SK-N-SH (cell line): ENCODE results near the gene MEPE. TPM values are rescaled to one million over a fixed set of nuclear protein-coding genes. Genes with fewer than 3 reads are reported as not detected.
"Not testable (repeated sequence)": the region's sequence is repeated elsewhere in the genome, so short reads cannot be mapped to it uniquely, and the experiment has no call there.

Source experiments
- CTCF ChIA-PET: fragments of 300-600, 350-600 bp; formaldehyde crosslinking; extraction: SDS; loops from one replicate; lab custom pipeline; 2021; lab: Yijun Ruan, JAX
- POLR2A ChIA-PET: fragments of 350-600 bp; sonication (Branson Sonifier 250); formaldehyde crosslinking; extraction: SDS; loops from one replicate; lab custom pipeline; 2020; ENCODE audit warnings: antibody characterized with exemption, inconsistent platforms; lab: Yijun Ruan, JAX
- DNase-seq: peaks from one replicate; pipeline ENCODE4 v3.0.0; 2012
- H2AFZ ChIP-seq: fragments of 200-600 bp; sonication (generic); 2 replicates; pipeline ENCODE4 v1.8.1; 2016; ENCODE audit warnings: antibody characterized with exemption, mild to moderate bottlenecking, low read depth
- H3F3A ChIP-seq: fragments of 200-600 bp; sonication (generic); replicated peaks from 2 replicates; pipeline ENCODE3; 2016; ENCODE audit warnings: antibody characterized with exemption, mild to moderate bottlenecking; ENCODE audit not compliant: insufficient read depth
- H3K27ac ChIP-seq, 2 experiments: fragments of 200-500 bp in 1 of 2; fragments of 200-600 bp in 1 of 2; sonication (Bioruptor generic) in 1 of 2; sonication (generic), shearing (Covaris generic) in 1 of 2; 2 replicates each; pipeline versions ENCODE4 v1.5.1 to v1.6.1; 2014 to 2016; ENCODE audit warnings: low read depth in 2 of 2, inconsistent platforms in 1 of 2, low read length in 1 of 2, mild to moderate bottlenecking in 1 of 2, mixed read lengths in 1 of 2
- H3K27me3 ChIP-seq: fragments of 200-600 bp; sonication (generic), shearing (Covaris generic); 2 replicates; pipeline ENCODE4 v1.6.1; 2016; ENCODE audit warnings: mixed run types; ENCODE audit not compliant: insufficient read depth
- H3K36me3 ChIP-seq, 2 experiments: fragments of 200-500 bp in 1 of 2; fragments of 200-600 bp in 1 of 2; sonication (Bioruptor generic) in 1 of 2; sonication (generic) in 1 of 2; replicated peaks in 1 of 2; 2 replicates each; pipeline versions ENCODE3 to v1.5.1; 2014 to 2016; ENCODE audit warnings: low read length in 1 of 2, mild to moderate bottlenecking in 1 of 2; ENCODE audit not compliant: insufficient read depth in 2 of 2, control insufficient read depth in 1 of 2
- H3K4me1 ChIP-seq, 2 experiments: fragments of 200-500 bp in 1 of 2; fragments of 200-600 bp in 1 of 2; sonication (Bioruptor generic) in 1 of 2; sonication (generic), shearing (Covaris generic) in 1 of 2; 2 replicates each; pipeline versions ENCODE4 v1.5.1 to v1.6.1; 2014 to 2016; ENCODE audit warnings: low read depth in 1 of 2, low read length in 1 of 2, mixed run types in 1 of 2; ENCODE audit not compliant: insufficient read depth in 2 of 2, control insufficient read depth in 1 of 2
- H3K4me2 ChIP-seq: fragments of 200-600 bp; sonication (generic), shearing (Covaris generic); 2 replicates; pipeline ENCODE4 v1.6.1; 2017; ENCODE audit warnings: mixed run types
- H3K4me3 ChIP-seq, 2 experiments: fragments of 200-500 bp in 1 of 2; fragments of 200-600 bp in 1 of 2; sonication (Bioruptor generic) in 1 of 2; sonication (generic), shearing (Covaris generic) in 1 of 2; 2 replicates each; pipeline versions ENCODE4 v1.5.1 to v1.8.1; 2014 to 2016; ENCODE audit warnings: low read depth in 2 of 2, inconsistent platforms in 1 of 2, low read length in 1 of 2, mild to moderate bottlenecking in 1 of 2, mixed read lengths in 1 of 2, moderate library complexity in 1 of 2
- H3K79me2 ChIP-seq: fragments of 200-600 bp; sonication (generic); 2 replicates; pipeline ENCODE4 v1.8.1; 2017; ENCODE audit warnings: mild to moderate bottlenecking; ENCODE audit not compliant: insufficient read depth
- H3K9ac ChIP-seq: fragments of 200-600 bp; sonication (generic); 2 replicates; pipeline ENCODE4 v1.6.1; 2017; ENCODE audit warnings: mixed run types
- H3K9me2 ChIP-seq: fragments of 200-600 bp; sonication (generic); 2 replicates; pipeline ENCODE4 v1.6.1; 2017; ENCODE audit warnings: mixed run types
- H3K9me3 ChIP-seq: fragments of 200-600 bp; sonication (generic); 2 replicates; pipeline ENCODE4 v1.6.1; 2017; ENCODE audit warnings: mixed run types, mild to moderate bottlenecking, moderate library complexity
- H4K20me1 ChIP-seq: fragments of 200-600 bp; sonication (generic); 2 replicates; pipeline ENCODE4 v1.6.1; 2017; ENCODE audit warnings: mild to moderate bottlenecking, mixed run types; ENCODE audit not compliant: insufficient read depth
- CHD2 ChIP-seq: fragments of 150-350 bp; IDR thresholded peaks from 2 replicates; pipeline ENCODE4 v1.6.1; 2018; ENCODE audit warnings: low read length; ENCODE audit not compliant: partially characterized antibody
- CTCF ChIP-seq: fragments of 200-600 bp; sonication (generic); IDR thresholded peaks from 2 replicates; pipeline ENCODE4 v1.6.1; 2017; ENCODE audit warnings: antibody characterized with exemption, mild to moderate bottlenecking, moderate library complexity
- ELF1 ChIP-seq: IDR thresholded peaks from 2 replicates; pipeline ENCODE4 v1.4.0; 2012
- EZH2phosphoT487 ChIP-seq: fragments of 200-600 bp; sonication (generic); IDR thresholded peaks from 2 replicates; pipeline ENCODE4 v1.6.1; 2017; ENCODE audit warnings: low read depth, mixed run types, mild to moderate bottlenecking, antibody characterized with exemption, moderate library complexity, borderline replicate concordance
- FOXM1 ChIP-seq: IDR thresholded peaks from 2 replicates; pipeline ENCODE4 v1.4.0; 2012; ENCODE audit warnings: low read depth, mild to moderate bottlenecking
- GABPA ChIP-seq: IDR thresholded peaks from 2 replicates; pipeline ENCODE4 v1.4.0; 2012; ENCODE audit warnings: low read depth, mild to moderate bottlenecking
- JUND ChIP-seq: IDR thresholded peaks from 2 replicates; pipeline ENCODE4 v1.4.0; 2012
- MEF2A ChIP-seq: IDR thresholded peaks from 2 replicates; pipeline ENCODE4 v1.4.0; 2012; ENCODE audit warnings: low read depth, borderline replicate concordance
- MXI1 ChIP-seq: IDR thresholded peaks from 2 replicates; pipeline ENCODE4 v1.6.1; 2012; ENCODE audit warnings: mild to moderate bottlenecking, low read depth, low read length, improper control_type of control experiment
- NRF1 ChIP-seq: IDR thresholded peaks from 2 replicates; pipeline ENCODE4 v1.6.1; 2012; ENCODE audit warnings: low read depth, mild to moderate bottlenecking, low read length
- PBX3 ChIP-seq: IDR thresholded peaks from 2 replicates; pipeline ENCODE4; 2012
- REST ChIP-seq: IDR thresholded peaks from 2 replicates; pipeline ENCODE4 v1.6.1; 2012; ENCODE audit warnings: mild to moderate bottlenecking, low read depth, low read length, moderate library complexity
- RFX5 ChIP-seq: IDR thresholded peaks from 2 replicates; pipeline ENCODE4 v1.6.1; 2012; ENCODE audit warnings: mild to moderate bottlenecking, improper control_type of control experiment, low read length
- TEAD4 ChIP-seq: IDR thresholded peaks from 2 replicates; pipeline ENCODE4 v1.4.0; 2012; ENCODE audit warnings: mild to moderate bottlenecking, borderline replicate concordance; ENCODE audit not compliant: insufficient read depth
- USF2 ChIP-seq: fragments of 150-350 bp; IDR thresholded peaks from 2 replicates; pipeline ENCODE4 v1.6.1; 2017; ENCODE audit warnings: antibody characterized with exemption, low read length, low read depth, borderline replicate concordance
- YY1 ChIP-seq: IDR thresholded peaks from 2 replicates; pipeline ENCODE4 v1.4.0; 2012; ENCODE audit warnings: low read depth, mild to moderate bottlenecking
- ZBTB33 ChIP-seq: IDR thresholded peaks from 2 replicates; pipeline ENCODE4 v1.4.0; 2012; ENCODE audit warnings: low read depth, borderline replicate concordance
- WGBS: methylation state at CpG from one replicate; pipeline ENCODE4 v1.1.6; 2017; ENCODE audit warnings: low lambda C conversion rate; 5-methylcytosine and 5-hydroxymethylcytosine counted together
- polyA plus RNA-seq, 3 experiments: library from polyadenylated mRNA; depleted of rRNA; stranded (reverse); fragments of >200 nt; gene quantifications; 2 replicates each; pipeline ENCODE4 v1.2.3, GENCODE V29; 2012

The MEPE gene
- polyA plus RNA-seq, 1 of the 3 experiments (the other 2 are of a cell fraction) = not detected

- TF ChIP-seq USF2 (no peak), ELF1 (no peak), MEF2A (no peak), RFX5 (no peak), EZH2phosphoT487 (no peak), REST (no peak)
Observed at GRCh38 chr4:87886083-87886482, 53.3 kb downstream of the MEPE start (continued).

DNA sequence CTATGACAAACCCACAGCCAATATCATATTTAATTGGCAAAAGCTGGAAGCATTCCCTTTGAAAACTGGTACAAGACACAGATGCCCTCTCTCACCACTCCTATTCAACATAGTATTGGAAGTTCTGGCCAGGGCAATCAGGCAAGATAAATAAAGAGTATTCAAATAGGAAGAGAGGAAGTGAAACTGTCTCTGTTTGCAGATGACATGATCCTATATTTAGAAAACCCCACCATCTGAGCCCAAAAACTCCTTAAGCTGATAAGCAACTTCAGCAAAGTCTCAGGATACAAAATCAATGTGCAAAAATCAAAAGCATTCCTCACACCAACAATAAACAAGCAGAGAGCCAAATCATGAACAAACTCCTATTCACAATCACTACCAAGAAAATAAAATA lies 58.0 kb downstream of the MEPE start:
- H3K27me3 ChIP-seq, H3F3A ChIP-seq, H2AFZ ChIP-seq, H3K79me2 ChIP-seq, POLR2A ChIA-PET, H3K36me3 ChIP-seq, H3K4me1 ChIP-seq, H3K4me3 ChIP-seq, H3K9me3 ChIP-seq, H3K4me2 ChIP-seq, H3K9ac ChIP-seq, H3K27ac ChIP-seq, H4K20me1 ChIP-seq, H3K9me2 ChIP-seq, DNase-seq: not testable (repeated sequence)
- CTCF ChIA-PET = interaction anchor here (1.4 kb wide), 1 partner anchor 83 kb away, joined by 3 read pairs; no protein-coding TSS in a partner anchor

GRCh38 chr4:87895964-87896621 lies 63.3 kb downstream of the MEPE start:
- H3K79me2 ChIP-seq = no peaks in the 10 kb centered on the region
- no peaks in the 10 kb centered on the region for H4K20me1 ChIP-seq
- no peaks in the 10 kb centered on the region for H3K9me2 ChIP-seq
- H3K9ac ChIP-seq = no peak overlapping the region
- ChIA-PET POLR2A (no interaction called here), CTCF (no interaction called here)
- no peaks in the 10 kb centered on the region for H3K36me3 ChIP-seq
- no peak for DNase-seq
- H3K27me3 ChIP-seq = no peaks in the 10 kb centered on the region
- H3K4me3 ChIP-seq = no peak overlapping the region
- no peak overlapping the region for H3K27ac ChIP-seq
- H3K9me3 ChIP-seq = no peaks in the 10 kb centered on the region
- no peak overlapping the region for H2AFZ ChIP-seq
- H3K4me1 ChIP-seq = peaks cover 4 to 6% of the 10 kb centered on the region in 2 experiments; a peak in 1 of 4 replicates
- H3F3A ChIP-seq = peaks cover 5% of the 10 kb centered on the region
- peak overlapping the region; percentile 28; the same call in 1 of the 2 replicates for H3K4me2 ChIP-seq
- WGBS = 25% methylated on average over 8 of the region's 8 CpGs
- no peak for TF ChIP-seq CTCF
- no peak for TF ChIP-seq ZBTB33
- TF ChIP-seq YY1 = no peak
- no peak for TF ChIP-seq FOXM1
- TF ChIP-seq CHD2 = no peak
- no peak for TF ChIP-seq TEAD4
- no peak for TF ChIP-seq PBX3
- no peak for TF ChIP-seq NRF1
- no peak for TF ChIP-seq MXI1
- no peak for TF ChIP-seq JUND
- no peak for TF ChIP-seq GABPA
